Adipocyte (in vitro differentiated cells): ENCODE results near the gene GALR2.
A peak's percentile ranks its signal among the peaks of the same experiment; 100 is the strongest.

Experiments used
- DNase-seq: peaks from one replicate; pipeline ENCODE4 v3.0.0-alpha.2; 2015; ENCODE audit warnings: low read depth
- H3K27me3 ChIP-seq: replicated peaks from 2 replicates; pipeline ENCODE4 v1.7.0; 2013; ENCODE audit warnings: mild to moderate bottlenecking, low read length, moderate library complexity; ENCODE audit not compliant: control insufficient read depth, insufficient read depth
- H3K36me3 ChIP-seq: 2 replicates; pipeline ENCODE4 v1.7.0; 2013; ENCODE audit warnings: low read length, mild to moderate bottlenecking, moderate library complexity; ENCODE audit not compliant: control insufficient read depth, insufficient read depth, severe bottlenecking
- H3K4me1 ChIP-seq: 2 replicates; pipeline ENCODE4 v1.7.0; 2013; ENCODE audit warnings: mild to moderate bottlenecking, low read length, moderate library complexity; ENCODE audit not compliant: control insufficient read depth, insufficient read depth
- H3K4me3 ChIP-seq: 2 replicates; pipeline ENCODE4 v1.7.0; 2013; ENCODE audit warnings: mild to moderate bottlenecking, low read length, moderate library complexity
- H3K9ac ChIP-seq: 2 replicates; pipeline ENCODE4 v1.7.0; 2013; ENCODE audit warnings: mild to moderate bottlenecking, low read length, moderate library complexity
- H3K9me3 ChIP-seq: 2 replicates; pipeline ENCODE4 v1.7.0; 2013; ENCODE audit warnings: mild to moderate bottlenecking, low read length, moderate library complexity; ENCODE audit not compliant: control insufficient read depth

Gene GALR2

DNA sequence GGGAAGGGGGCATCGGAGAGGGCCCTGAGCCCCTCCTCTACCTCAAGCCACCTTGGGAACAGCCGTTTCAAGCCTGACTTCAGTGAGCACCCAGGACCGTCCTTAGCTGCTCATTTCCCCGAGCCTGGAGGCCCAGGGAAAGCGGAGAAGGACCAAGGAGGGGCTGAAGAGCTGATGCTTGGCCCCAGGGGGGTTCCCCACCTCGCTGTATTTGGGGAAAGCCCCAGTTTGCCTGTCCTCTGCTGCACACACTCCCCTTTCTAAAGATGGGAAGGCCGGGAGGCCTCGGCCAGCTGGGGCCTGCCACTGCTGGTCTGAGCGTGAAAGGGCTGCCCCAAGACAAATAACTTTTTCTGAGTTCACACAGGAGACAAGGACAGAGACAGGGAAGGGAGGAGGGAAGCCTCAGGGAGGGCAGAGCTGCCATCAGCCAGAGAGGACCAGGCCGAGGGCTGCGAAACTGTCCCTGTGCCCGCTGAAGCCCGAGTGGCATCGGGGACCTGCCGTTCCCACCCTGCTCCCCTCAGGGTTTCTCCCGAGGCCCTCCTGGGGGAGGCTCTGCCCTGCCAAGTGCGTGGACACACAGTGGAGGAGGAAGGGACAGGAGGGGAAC, 16.0 kb downstream of the GALR2 start:
- Histone ChIP-seq H3K9ac (no peak overlapping the region), H3K27me3 (no peaks in the 10 kb centered on the region), H3K4me3 (no peak overlapping the region), H3K9me3 (no peaks in the 10 kb centered on the region), H3K4me1 (no peaks in the 10 kb centered on the region), H3K36me3 (peaks cover 82% of the 10 kb centered on the region)
- no peak for DNase-seq

DNA sequence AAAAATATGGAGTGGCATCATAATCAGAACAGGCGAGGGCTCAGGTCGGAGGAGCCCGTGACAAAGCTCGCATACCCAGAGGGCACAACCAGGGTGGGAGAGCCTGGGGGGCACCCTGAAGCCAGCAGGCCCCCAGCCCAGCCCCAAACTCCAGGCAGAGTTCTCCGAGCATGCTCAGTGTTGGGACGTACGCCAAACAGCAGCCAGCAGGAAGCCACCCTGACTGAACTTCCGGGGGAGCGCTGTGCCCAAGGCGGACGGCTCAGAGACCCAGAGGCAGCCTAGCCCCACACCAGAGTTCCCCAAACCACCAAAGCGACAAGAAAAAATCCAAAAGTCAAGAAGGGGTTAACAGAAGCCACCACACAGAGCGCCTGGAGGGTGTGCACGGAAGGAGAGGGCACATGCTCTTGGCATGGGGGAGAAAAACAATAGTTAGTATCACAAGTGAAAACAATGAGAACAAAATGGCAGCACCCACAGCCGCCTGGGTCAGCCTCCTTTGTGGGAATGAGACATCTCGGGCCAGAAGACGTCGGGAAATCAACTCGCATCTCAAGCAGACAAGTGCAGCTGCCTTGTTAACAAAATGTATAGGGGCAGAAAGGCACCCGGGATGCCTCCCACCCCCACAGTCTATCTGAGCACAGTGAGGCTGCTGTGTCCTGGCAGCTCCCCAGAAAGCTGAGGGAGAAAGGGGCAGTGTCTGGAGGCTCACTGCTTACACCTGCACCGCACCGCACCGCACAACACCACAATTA, 17.1 kb downstream of the GALR2 start:
- no peaks in the 10 kb centered on the region for H3K4me1 ChIP-seq
- no peak for DNase-seq
- peaks cover 80% of the 10 kb centered on the region for H3K36me3 ChIP-seq
- H3K9me3 ChIP-seq: no peaks in the 10 kb centered on the region
- no peak overlapping the region for H3K4me3 ChIP-seq
- H3K27me3 ChIP-seq: no peaks in the 10 kb centered on the region
- no peak overlapping the region for H3K9ac ChIP-seq

DNA sequence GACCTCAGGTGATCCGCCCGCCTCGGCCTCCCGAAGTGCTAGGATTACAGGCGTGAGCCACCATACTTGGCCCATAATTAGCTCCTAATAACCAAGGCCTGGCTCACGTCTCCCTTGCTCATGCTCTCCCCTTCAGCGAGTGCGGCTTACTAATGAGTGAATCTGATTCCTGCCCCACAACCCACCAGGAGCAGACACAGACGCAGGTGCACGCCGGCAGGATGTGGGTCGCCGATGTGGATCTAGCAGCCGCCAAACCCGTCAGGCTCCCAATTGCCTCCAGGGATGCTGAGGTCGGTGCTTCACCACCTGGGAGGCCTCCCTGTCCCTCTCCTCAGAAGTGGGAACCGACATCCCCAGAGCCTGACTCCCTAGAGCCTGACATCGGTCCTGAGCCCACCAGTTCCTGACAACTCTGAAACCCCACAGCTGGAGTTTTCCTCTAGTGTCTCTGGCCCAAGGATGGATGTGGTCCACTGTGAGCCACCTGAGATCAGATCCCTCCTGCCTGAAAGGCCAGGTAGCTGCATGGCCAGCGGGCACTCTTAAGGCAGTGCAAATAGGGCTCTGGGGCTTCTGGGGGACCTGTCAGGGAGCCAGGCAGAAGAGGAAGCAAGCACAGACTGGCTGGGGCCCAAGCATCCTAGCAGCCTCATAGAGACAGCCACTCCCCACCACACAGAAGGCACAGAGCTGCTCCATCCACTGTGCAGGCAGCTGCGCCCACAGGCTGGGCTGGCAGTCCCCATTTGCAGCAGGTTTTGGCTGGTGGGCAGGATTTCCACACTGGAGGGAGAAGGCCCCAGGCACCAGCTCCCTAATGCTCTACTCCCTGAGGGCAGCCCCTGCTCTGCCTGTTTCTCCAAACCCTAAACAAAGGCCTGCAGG, 18.2 kb downstream of the GALR2 start:
- Histone ChIP-seq H3K4me1 (no peaks in the 10 kb centered on the region), H3K9ac (no peak overlapping the region), H3K36me3 (peaks cover 80% of the 10 kb centered on the region), H3K9me3 (no peaks in the 10 kb centered on the region), H3K27me3 (no peaks in the 10 kb centered on the region), H3K4me3 (no peak overlapping the region)
- no peak for DNase-seq

DNA sequence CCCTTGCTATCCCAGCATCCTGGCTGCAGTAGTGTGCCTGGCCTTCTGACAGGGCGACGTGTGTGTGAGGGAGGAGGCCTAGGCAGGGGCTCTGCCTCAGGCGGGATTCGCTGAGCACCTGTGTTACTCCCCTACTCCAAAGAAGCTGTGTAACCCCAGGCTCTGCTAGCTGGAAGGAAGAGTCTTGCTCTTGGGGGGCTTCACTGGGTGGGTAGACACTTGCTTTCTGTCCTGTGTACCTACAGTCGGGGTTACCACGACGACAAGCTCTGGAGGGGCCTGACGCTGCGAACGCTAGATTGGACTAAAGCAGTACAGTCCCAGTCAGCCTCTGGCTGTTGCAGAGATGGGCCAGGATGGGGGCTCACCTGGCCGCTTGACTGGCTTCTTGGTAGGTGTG, 19.5 kb downstream of the GALR2 start:
- no peak for DNase-seq
- no peaks in the 10 kb centered on the region for H3K27me3 ChIP-seq
- H3K4me3 ChIP-seq: no peak overlapping the region
- peaks cover 70% of the 10 kb centered on the region for H3K36me3 ChIP-seq
- no peaks in the 10 kb centered on the region for H3K9me3 ChIP-seq
- H3K9ac ChIP-seq: no peak overlapping the region
- H3K4me1 ChIP-seq: no peaks in the 10 kb centered on the region

DNA sequence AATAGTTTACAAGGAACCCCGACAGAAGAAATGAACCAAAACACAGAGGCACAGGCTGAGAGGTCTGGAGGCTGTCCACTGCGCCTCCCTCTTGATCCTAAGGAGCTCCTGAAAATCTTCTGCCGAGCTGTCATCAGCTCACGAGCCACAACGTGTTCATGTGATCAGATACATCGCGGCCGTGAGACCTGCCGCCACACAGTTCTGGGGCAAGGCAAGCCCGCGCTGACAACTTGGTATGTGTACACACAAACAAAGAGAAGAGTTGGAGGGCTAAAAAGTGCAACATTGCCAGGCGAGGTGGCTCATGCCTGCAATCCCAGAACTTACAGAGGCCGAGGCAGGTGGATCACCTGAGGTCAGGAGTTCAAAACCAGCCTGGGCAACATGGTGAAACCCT, 21.4 kb downstream of the GALR2 start:
- H3K9me3 ChIP-seq: no peaks in the 10 kb centered on the region
- H3K9ac ChIP-seq: no peak overlapping the region
- DNase-seq: no peak
- H3K4me3 ChIP-seq: no peak overlapping the region
- H3K36me3 ChIP-seq: peaks cover 66% of the 10 kb centered on the region
- H3K4me1 ChIP-seq: no peaks in the 10 kb centered on the region
- H3K27me3 ChIP-seq: no peaks in the 10 kb centered on the region

DNA sequence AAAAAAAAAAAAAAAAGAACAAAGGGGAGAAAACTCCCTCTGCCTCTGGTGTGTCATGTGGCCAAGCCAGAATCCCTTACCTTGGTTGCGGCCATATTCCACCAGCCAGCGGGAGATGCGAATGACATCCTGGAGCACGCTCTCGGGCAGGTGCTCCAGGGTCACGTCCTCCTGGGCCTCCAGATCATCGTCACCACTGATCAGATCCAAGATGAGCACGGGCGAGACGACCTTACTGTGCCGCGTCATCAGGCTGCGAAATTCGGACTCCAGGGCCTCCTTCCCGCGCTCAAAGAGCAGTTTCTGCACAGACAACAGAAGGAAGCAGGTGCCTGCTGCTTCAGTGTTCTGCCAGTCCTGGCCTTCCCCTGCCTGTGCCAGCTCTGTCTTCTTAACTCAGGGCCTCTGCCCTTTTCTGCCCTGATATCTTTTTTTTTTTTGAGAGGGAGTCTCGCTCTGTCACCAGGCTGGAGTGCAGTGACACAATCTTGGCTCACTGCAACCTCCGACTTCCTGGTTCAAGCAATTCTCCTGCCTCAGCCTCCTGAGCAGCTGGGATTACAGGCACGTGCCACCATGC, 23.2 kb downstream of the GALR2 start:
- DNase-seq: no peak
- no peaks in the 10 kb centered on the region for H3K27me3 ChIP-seq
- H3K9ac ChIP-seq: no peak overlapping the region
- peaks cover 9% of the 10 kb centered on the region for H3K4me1 ChIP-seq
- H3K36me3 ChIP-seq: peaks cover 64% of the 10 kb centered on the region
- no peaks in the 10 kb centered on the region for H3K9me3 ChIP-seq
- H3K4me3 ChIP-seq: no peak overlapping the region

DNA sequence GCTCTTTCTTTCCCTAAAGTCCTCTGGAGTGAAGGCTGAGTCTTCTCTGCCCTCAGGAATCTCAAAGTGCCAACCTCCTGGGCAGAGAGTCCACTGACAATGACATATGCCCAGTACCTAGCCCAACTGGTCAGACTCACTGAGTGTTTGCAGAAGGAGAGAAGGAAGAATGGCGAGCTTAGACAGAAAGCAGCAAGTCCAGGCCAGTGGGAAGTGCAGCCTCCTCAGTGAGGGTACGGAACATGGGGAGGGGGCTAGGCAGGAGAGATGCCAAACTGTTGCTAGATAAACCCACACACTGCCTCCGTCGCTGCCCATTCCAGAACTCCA, 28.3 kb downstream of the GALR2 start:
- peaks cover 26% of the 10 kb centered on the region for H3K36me3 ChIP-seq
- peaks cover 17% of the 10 kb centered on the region for H3K4me1 ChIP-seq
- no peaks in the 10 kb centered on the region for H3K9me3 ChIP-seq
- DNase-seq: no peak
- no peaks in the 10 kb centered on the region for H3K27me3 ChIP-seq
- peak overlapping the region; percentile 92 for H3K9ac ChIP-seq
- peak overlapping the region; percentile 91 for H3K4me3 ChIP-seq

DNA sequence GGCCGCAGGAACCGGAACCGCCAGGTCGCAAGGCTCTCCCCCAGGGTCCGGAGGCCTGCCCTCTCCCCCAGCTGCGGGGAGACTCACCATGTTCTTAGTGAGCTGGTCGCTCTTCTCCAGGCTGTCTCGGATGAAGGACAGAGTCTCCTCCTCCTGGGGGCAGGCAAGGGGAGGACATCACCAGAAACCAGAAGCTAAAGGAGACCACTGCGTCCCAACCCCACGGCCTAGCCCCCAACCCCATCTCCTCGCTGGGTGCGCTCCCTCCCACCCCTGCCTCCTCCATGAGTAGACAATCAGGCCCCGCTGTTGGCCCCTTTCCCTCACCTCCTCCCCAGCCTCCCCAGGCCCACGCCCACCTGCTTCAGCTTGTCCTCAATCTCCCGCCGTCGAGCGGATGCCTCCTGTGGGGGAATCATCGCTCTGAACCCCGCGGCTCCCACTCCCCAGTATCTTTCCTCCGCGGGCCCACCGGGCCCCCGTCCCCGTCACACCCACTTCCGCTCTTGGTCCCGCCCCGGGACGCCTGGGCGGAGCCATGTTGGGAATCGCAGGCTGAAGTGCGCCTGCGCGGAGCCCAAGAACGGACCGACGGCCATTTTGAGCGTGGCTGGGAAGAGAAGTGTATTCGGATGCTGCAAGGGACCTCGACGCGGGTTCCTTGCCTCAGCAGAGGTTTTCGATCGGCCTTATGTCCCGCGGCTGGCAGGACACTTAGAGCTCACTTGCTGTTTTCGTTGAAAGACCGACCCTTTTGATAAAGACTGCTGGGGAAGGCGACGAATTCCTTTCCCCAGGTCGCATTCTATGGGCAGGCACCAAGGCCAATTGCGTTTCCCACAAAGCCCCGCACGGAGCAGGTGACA, 28.9 kb downstream of the GALR2 start, which contains the start of gene EXOC7:
EXOC7 (minus strand) TSS at position 514 of the 866 bp plus-strand sequence; CDS start at position 419, 95 bp downstream.
- Histone ChIP-seq H3K4me3 (peak within 1 kb of the TSS; percentile 91), H3K36me3 (peaks cover 25% of the 10 kb centered on the region), H3K9ac (peak within 1 kb of the TSS; percentile 92), H3K4me1 (peaks cover 17% of the 10 kb centered on the region), H3K9me3 (no peaks in the 10 kb centered on the region), H3K27me3 (no peaks in the 10 kb centered on the region)
- DNase-seq: peak; percentile 98

DNA sequence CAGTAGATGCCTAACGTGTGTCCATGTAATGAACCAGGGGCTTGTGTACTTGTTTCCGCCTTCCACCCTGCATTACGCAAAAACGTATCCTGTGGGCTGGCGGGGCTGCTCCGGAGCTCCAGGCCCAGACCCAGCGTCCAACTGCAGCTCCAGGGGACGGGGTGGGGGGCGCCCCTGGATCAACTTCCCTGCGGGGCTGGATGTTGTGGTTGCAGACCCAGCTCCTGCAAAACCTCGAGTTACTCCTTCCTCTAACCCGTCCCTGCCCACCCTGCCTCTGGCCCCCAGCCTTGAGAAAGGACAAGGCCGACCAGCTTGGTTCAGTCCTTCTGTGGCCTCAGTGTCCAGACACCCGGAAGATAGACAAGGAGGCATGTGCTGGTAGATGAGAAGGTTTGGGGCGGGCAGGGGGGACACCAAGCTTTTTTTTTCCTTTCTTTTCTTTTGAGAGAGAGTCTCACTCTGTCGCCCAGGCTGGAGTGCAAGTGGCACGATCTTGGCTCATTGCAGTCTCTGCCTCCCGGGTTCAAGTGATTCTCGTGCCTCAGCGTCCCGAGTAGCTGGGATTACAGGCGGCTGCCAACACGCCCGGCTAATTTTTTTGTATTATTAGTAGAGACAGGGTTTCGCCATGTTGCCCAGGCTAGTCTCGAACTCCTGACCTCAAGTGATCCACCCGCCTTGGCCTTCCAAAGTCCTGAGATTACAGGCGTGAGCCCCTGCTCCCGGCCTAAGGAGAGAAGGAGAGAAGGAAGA, 29.7 kb downstream of the GALR2 start:
- Histone ChIP-seq H3K4me1 (peaks cover 17% of the 10 kb centered on the region), H3K9me3 (no peaks in the 10 kb centered on the region), H3K4me3 (peak overlapping the region; percentile 91), H3K36me3 (peaks cover 25% of the 10 kb centered on the region), H3K27me3 (no peaks in the 10 kb centered on the region), H3K9ac (peak overlapping the region; percentile 92)
- DNase-seq: no peak

DNA sequence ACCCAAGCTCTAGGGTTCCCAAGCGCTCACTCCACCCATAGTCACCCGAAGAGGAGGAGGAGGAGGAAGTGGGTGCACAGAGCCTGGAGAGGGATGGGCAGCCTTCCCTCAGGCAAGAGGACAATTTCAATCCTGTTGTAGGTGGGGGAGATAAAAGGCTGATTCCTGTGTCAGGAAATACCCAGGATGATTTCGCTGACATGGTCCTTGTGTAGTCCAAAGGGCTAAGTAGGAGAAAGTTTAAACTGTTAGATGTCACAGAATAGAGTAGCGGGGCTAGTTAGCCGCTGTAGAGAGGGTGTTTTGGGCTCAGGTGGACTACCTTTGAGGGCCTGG, 30.3 kb downstream of the GALR2 start:
- peaks cover 17% of the 10 kb centered on the region for H3K4me1 ChIP-seq
- no peaks in the 10 kb centered on the region for H3K9me3 ChIP-seq

More for the DNA sequence above, 30.3 kb downstream of the GALR2 start:
- DNase-seq: no peak
- Histone ChIP-seq H3K9ac (no peak overlapping the region), H3K36me3 (peaks cover 20% of the 10 kb centered on the region), H3K27me3 (no peaks in the 10 kb centered on the region), H3K4me3 (no peak overlapping the region)
